Upper lobe of left lung (tissue), 6 donors: Measurements from ENCODE around the gene LYRM4. TPM values are rescaled to one million over a fixed set of nuclear protein-coding genes. Genes with fewer than 3 reads are reported as not detected.

Experiments used
- ATAC-seq, 2 donors: fragments of 200-7000 bp; cut with Tn5 transposase; one replicate each; pipeline ENCODE4 v1.9.1; 2022; ENCODE audit warnings: mild to moderate bottlenecking in 2 of 2, moderate library complexity in 2 of 2; ENCODE audit not compliant: low FRiP score in 2 of 2
- DNase-seq, 2 donors: peaks; one replicate each; pipeline ENCODE4 v3.0.0-alpha.2; 2019 to 2020
- H3K27ac ChIP-seq, 4 donors: fragments of 200-600 bp; sonication (generic); one replicate each; pipeline ENCODE4 v1.5.1; 2016 to 2019
- H3K27me3 ChIP-seq, 4 donors: fragments of 200-600 bp; sonication (generic); one replicate each; pipeline ENCODE4 v1.5.1; 2017 to 2019
- H3K36me3 ChIP-seq, 4 donors: fragments of 200-600 bp; sonication (generic); one replicate each; pipeline ENCODE4 v1.5.1; 2016 to 2019
- H3K4me1 ChIP-seq, 4 donors: fragments of 200-600 bp; sonication (generic); one replicate each; pipeline ENCODE4 v1.5.1; 2018 to 2019
- H3K4me3 ChIP-seq, 4 donors: fragments of 200-600 bp; sonication (generic); one replicate each; pipeline ENCODE4 v1.5.1; 2017 to 2019; ENCODE audit warnings: mild to moderate bottlenecking in 2 of 4, moderate library complexity in 1 of 4
- H3K9me3 ChIP-seq, 4 donors: fragments of 200-600 bp; sonication (generic); one replicate each; pipeline ENCODE4 v1.5.1; 2018 to 2019
- EP300 ChIP-seq, 4 donors: sonication (generic); formaldehyde crosslinking; IDR thresholded peaks; one replicate each; pipeline ENCODE4 v1.5.1; 2017; ENCODE audit warnings: antibody characterized with exemption in 4 of 4, control low read depth in 2 of 4
- POLR2A ChIP-seq, 4 donors: fragments of 450-650 bp; IDR thresholded peaks; one replicate each; pipeline ENCODE4 v1.5.1; 2016 to 2017; ENCODE audit warnings: antibody characterized with exemption in 4 of 4, mild to moderate bottlenecking in 2 of 4
- POLR2AphosphoS5 ChIP-seq, 2 donors: sonication (generic); formaldehyde crosslinking; IDR thresholded peaks; one replicate each; pipeline ENCODE4 v1.5.1; 2017; ENCODE audit warnings: antibody characterized with exemption in 2 of 2
- WGBS, 2 donors: methylation state at CpG; one replicate each; pipeline ENCODE4 v1.1.5; 2017 to 2018; 5-methylcytosine and 5-hydroxymethylcytosine counted together
- total RNA-seq, 6 donors: library from RNA; depleted of rRNA in 4 of 6; stranded (reverse); fragments of >200 nt in 4 of 6; gene quantifications; one replicate each; pipeline versions ENCODE4 v1.1.0 to v1.2.1, GENCODE V29; 2016 to 2021
- TF ChIP-seq, protein P1 (sequence below), 6 experiments: fragments of 450-650 bp in 4 of 6; fragments of 200-600 bp in 2 of 6; sonication (generic) in 2 of 6; IDR thresholded peaks; one replicate each; pipeline ENCODE4 v1.5.1; 2016 to 2019; ENCODE audit warnings: antibody characterized with exemption in 6 of 6
- donor health status: DM: no; HTN: no; CAD: no; lungs with moderate emphysema.
- donor health status: DM: no; HTN: yes; CAD: no; lungs with severe emphysema.

The LYRM4 gene
- total RNA-seq, 6 donors from 2014 or later: 5.8 to 24.1 (median 15.9) TPM

- Histone ChIP-seq H3K36me3 (peaks cover 0 to 4% (median 0%) of the 10 kb centered on the region in 4 donors), H3K4me1 (peaks cover 5 to 13% (median 9%) of the 10 kb centered on the region in 4 donors), H3K27me3 (no peaks in the 10 kb centered on the region), H3K27ac (no peak overlapping the region), H3K9me3 (no peaks in the 10 kb centered on the region), H3K4me3 (no peak overlapping the region)
- TF ChIP-seq POLR2A (IDR thresholded peaks at IDR 0.05) (no peak), EP300 (IDR thresholded peaks at IDR 0.05) (no peak), POLR2AphosphoS5 (IDR thresholded peaks at IDR 0.05) (no peak)
- TF ChIP-seq, protein P1, sequence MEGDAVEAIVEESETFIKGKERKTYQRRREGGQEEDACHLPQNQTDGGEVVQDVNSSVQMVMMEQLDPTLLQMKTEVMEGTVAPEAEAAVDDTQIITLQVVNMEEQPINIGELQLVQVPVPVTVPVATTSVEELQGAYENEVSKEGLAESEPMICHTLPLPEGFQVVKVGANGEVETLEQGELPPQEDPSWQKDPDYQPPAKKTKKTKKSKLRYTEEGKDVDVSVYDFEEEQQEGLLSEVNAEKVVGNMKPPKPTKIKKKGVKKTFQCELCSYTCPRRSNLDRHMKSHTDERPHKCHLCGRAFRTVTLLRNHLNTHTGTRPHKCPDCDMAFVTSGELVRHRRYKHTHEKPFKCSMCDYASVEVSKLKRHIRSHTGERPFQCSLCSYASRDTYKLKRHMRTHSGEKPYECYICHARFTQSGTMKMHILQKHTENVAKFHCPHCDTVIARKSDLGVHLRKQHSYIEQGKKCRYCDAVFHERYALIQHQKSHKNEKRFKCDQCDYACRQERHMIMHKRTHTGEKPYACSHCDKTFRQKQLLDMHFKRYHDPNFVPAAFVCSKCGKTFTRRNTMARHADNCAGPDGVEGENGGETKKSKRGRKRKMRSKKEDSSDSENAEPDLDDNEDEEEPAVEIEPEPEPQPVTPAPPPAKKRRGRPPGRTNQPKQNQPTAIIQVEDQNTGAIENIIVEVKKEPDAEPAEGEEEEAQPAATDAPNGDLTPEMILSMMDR (IDR thresholded peaks at IDR 0.05): no peak
- ATAC-seq: peak; percentile 46 to 64
- DNase-seq: peak in 1 of 2 donors; percentile 24
- 67 to 77% methylated on average over 11 of the region's 11 CpGs for WGBS, 2 donors
These were observed 33.9 kb upstream of the LYRM4 start for GRCh38 chr6:5294392-5295211.

- H3K27ac ChIP-seq: no peak overlapping the region
- H3K9me3 ChIP-seq: no peaks in the 10 kb centered on the region
- WGBS, 2 donors: 66 to 77% methylated on average over 2 of the region's 2 CpGs
- H3K36me3 ChIP-seq: peaks cover 0 to 4% (median 0%) of the 10 kb centered on the region in 4 donors
- H3K27me3 ChIP-seq: no peaks in the 10 kb centered on the region
- no peak for ATAC-seq
- peaks cover 5 to 13% (median 9%) of the 10 kb centered on the region in 4 donors for H3K4me1 ChIP-seq
- DNase-seq: no peak
- TF ChIP-seq POLR2A (IDR thresholded peaks at IDR 0.05) (no peak), EP300 (IDR thresholded peaks at IDR 0.05) (no peak), POLR2AphosphoS5 (IDR thresholded peaks at IDR 0.05) (no peak)
- TF ChIP-seq, protein P1 (IDR thresholded peaks at IDR 0.05): no peak
- H3K4me3 ChIP-seq: no peak overlapping the region
These were observed 32.9 kb upstream of the LYRM4 start for GRCh38 chr6:5293692-5294091.

GRCh38 chr6:5292154-5292553 is 31.4 kb upstream of the LYRM4 start:
- no peak overlapping the region for H3K4me3 ChIP-seq
- H3K27ac ChIP-seq: no peak overlapping the region
- H3K27me3 ChIP-seq: no peaks in the 10 kb centered on the region
- ATAC-seq (no peak), DNase-seq (no peak)
- 65 to 82% methylated on average over 1 of the region's 1 CpG for WGBS, 2 donors
- no peaks in the 10 kb centered on the region for H3K9me3 ChIP-seq
- H3K36me3 ChIP-seq: peaks cover 0 to 4% (median 0%) of the 10 kb centered on the region in 4 donors
- peaks cover 14 to 23% (median 17%) of the 10 kb centered on the region in 4 donors for H3K4me1 ChIP-seq
- TF ChIP-seq POLR2AphosphoS5 (IDR thresholded peaks at IDR 0.05) (no peak), POLR2A (IDR thresholded peaks at IDR 0.05) (no peak), EP300 (IDR thresholded peaks at IDR 0.05) (no peak)
- TF ChIP-seq, protein P1 (IDR thresholded peaks at IDR 0.05): no peak

DNA sequence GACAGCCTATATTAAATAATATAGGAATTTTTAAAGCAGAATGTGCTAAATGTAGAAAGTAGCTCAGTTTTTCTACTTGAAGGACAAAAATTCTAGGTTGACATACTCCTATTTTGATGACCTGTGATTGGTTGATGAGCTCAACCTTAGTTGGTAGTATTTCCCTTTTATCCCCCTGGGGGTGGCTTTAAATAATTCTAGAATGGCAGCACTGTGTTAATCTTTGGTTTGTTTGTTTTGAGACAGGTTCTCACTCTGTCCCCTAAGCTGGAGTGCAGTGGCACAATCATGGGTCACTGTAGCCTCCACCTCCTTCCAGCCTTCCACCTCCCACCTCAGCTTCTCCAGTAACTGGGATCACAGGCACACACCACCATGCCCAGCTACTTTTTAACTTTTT is 29.8 kb upstream of the LYRM4 start:
- no peak overlapping the region for H3K27ac ChIP-seq
- H3K36me3 ChIP-seq: no peaks in the 10 kb centered on the region
- H3K4me1 ChIP-seq: peaks cover 16 to 26% (median 20%) of the 10 kb centered on the region in 4 donors
- ATAC-seq (no peak), DNase-seq (no peak)
- TF ChIP-seq, protein P1 (IDR thresholded peaks at IDR 0.05): no peak
- TF ChIP-seq POLR2A (IDR thresholded peaks at IDR 0.05) (no peak), EP300 (IDR thresholded peaks at IDR 0.05) (no peak), POLR2AphosphoS5 (IDR thresholded peaks at IDR 0.05) (no peak)
- no peaks in the 10 kb centered on the region for H3K27me3 ChIP-seq
- H3K4me3 ChIP-seq: no peak overlapping the region
- H3K9me3 ChIP-seq: no peaks in the 10 kb centered on the region
